Astrocyte of the hippocampus (primary cell): Measurements from ENCODE around the gene KCNAB3.
A peak's percentile ranks its signal among the peaks of the same experiment; 100 is the strongest.
"Not testable (repeated sequence)": the region's sequence is repeated elsewhere in the genome, so short reads cannot be mapped to it uniquely, and the experiment has no call there.

ENCODE experiments used
- DNase-seq: peaks from one replicate; pipeline ENCODE4 v3.0.0; 2011; ENCODE audit warnings: low read depth, low spot score

KCNAB3 gene

GRCh38 chr17:7929158-7930023, at the start of gene KCNAB3:
TSS of gene KCNAB3 (minus strand) at chr17:7929856. CDS start at chr17:7929435, 421 bp downstream.
- DNase-seq: peak; percentile 91

DNA sequence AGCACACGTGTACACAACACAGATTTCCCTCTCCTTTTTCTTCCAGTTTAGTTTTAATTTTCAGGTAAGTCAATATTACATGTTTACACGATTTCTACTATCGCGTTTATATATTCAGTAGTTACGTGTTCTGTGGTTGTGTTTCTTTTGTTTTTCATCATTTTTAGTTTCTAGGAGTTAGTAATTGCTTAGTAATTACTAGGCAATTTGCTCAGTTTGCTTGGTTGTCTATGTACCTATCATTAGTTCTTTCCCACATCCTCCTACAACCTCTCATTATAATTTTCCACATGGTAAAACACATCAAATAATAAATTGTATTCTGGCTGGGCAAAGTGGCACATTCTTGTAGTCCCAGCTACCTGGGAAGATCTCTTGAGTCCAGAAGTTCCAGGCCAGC, 48.1 kb upstream of the KCNAB3 start:
- no peak for DNase-seq

- no peak for DNase-seq
Measured at GRCh38 chr17:7977039-7977438, 47.4 kb upstream of the KCNAB3 start.

DNA sequence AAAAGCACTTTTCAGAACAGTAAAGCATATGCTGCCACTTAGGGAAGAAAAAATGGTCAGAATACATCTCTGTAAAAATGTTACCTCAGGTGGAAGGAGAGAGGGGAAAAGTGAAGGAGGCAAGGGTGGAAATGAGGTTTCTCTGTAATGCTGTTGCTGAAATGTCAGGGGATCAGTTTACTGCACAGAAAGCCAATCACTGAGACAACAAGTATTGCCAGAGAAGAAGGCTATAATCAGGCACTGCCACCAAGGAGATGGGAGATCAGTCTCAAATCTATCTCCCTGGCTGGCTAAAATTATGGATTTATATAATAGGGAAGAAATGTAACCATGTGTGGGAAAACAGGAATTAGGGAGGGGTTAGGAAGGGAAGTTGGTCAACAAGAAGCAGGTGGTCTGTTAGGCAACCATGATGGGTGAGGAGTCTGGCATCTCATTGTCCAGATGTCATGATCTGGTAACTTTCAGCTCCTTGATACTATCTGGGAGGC, 45.0 kb upstream of the KCNAB3 start:
- DNase-seq: no peak

GRCh38 chr17:7972131-7972785, 42.6 kb upstream of the KCNAB3 start:
- no peak for DNase-seq

DNA sequence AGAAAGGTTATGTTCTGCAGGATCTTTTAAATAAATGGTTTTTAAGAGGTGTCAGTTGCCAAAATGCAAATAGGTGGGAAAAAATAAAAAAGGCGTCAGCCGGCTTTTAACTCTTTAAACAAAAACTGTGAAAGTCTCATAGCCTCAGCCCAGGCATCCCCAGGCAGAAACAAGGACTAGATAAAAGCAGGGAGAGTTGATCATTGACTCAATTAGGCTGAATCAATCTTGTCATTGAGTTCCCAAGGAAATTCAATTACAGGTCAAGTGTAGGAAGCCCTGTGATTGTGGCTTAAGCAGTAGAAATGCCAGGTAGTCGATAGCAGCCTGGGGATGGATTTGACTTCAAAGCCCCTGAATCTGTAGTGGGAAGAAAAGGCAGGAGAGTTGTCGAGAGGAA, 42.0 kb upstream of the KCNAB3 start:
- no peak for DNase-seq

GRCh38 chr17:7969433-7969832, 39.8 kb upstream of the KCNAB3 start:
- no peak for DNase-seq

- no peak for DNase-seq
Measured at GRCh38 chr17:7967751-7968150, 38.1 kb upstream of the KCNAB3 start.

DNA sequence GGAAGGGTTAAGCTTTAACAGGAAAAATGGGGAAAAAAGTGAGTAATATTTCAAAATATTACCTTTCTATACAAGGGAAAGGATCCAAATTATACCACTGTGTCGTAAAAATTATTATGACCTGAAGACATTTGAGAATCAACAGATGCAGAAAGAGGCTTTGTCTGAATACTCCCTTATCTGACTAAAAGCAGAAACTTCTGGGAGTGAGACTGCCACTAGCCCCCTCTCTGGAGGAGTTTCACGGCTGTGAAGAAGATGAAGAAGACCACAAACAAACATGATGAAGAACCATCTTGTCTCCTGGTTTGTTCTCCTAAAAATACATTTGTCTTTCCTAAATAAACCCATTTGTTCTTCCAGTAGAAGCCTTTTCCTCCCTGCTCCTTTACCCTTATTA, 31.8 kb upstream of the KCNAB3 start:
- no peak for DNase-seq

- no peak for DNase-seq
Measured at GRCh38 chr17:7959503-7960253, 30.0 kb upstream of the KCNAB3 start.

DNA sequence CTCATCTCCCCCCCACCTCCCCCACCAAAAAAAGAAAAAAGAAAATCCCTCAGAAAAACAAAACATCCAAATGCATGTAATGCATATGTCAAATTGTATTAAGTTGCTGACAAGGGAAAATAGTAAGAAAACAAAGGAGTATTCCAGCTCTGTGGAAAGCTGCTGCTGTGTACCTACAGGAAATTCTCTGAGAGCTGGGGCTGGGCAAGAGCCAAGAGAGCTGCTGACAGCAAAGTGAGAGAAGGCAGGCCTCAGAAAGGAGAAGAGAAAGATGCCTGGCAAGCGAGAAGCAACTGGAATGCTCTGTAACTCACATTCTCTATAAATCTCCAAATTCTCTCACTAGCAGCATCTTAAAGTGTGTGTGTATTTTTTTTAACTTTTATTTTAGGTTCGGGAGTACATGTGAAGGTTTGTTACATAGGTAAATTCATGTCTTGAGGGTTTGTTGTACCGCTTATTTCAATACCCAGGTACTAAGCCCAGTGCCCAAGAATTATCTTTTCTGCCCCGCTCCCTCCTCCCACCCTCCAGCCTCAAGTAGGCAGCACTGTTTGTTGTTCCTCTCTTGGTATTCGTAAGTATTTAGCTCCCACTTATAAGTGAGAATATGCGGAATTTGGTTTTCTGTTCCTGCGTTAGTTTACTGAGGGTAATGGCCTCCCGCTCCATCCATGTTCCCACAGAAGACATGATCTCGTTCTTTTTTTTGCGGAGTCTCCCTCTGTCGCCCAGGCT, 26.7 kb upstream of the KCNAB3 start:
- peak; percentile 15 for DNase-seq

DNA sequence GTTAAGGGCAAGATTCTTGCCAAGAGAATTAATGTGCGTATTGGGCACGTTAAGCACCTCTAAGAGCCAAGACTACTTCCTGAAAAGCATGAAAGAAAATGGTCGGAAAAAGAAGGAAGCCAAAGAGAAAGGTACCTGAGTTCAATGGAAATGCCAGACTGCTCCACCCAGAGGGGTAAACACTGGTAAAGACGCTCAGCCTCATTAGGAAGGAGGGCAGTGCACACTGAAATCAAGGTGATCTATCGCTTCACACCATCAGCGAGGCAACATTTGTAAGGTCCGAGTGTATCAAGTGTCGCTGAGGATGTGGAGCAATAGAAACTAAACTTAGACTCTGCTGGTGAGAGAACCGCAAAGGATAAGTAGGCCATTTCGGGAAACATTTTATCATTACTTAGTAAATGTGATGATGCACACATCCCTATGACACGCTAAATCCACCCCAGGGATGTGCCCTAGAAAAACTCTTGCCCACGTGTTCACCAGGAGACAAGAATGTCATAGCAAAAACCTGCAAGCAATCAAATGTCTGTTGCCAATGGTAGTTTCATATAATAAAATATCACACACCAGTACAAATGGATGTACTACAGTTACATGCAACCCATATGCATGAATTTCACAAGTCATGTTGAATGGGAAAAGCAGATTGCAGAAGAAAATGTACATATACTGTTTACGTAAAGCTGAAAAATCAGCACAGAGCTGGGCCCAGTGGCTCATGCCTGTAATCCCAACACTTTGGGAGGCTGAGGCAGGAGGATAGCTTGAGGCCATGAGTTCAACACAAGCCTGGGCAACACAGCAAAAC, 26.0 kb upstream of the KCNAB3 start:
- DNase-seq: no peak

- DNase-seq: not testable (repeated sequence)
Measured at GRCh38 chr17:7953266-7953665, 23.6 kb upstream of the KCNAB3 start.

DNA sequence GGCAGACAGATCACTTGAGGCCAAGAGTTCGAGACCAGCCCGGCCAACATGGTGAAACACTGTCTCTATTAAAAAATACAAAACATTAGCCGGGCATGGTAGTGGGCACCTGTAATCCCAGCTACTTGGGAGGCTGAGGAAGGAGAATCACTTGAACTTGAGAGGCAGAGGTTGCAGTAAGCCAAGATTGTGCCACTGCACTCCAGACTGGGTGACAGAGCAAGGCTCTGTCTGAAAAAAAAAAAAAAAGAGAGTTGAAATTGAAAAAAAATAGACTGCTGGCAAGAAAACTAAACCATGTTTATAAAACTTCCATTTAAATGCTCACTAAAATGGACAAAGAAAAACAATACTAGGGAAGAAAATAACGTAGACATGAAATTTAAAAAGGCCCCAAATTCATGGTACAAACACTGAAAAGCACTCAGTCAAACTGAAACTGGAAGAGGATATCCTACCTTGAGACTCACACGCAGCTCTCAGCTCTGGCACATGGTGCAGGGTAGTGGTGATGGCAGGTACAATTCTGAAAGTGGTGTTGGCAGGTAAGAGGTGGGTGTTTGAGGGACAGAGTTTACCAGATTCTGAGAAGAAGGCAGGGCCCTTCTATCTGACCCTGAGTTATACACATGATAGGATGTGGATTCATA, 21.6 kb upstream of the KCNAB3 start:
- DNase-seq: no peak

- no peak for DNase-seq
Measured at GRCh38 chr17:7950578-7950977, 20.9 kb upstream of the KCNAB3 start.

DNA sequence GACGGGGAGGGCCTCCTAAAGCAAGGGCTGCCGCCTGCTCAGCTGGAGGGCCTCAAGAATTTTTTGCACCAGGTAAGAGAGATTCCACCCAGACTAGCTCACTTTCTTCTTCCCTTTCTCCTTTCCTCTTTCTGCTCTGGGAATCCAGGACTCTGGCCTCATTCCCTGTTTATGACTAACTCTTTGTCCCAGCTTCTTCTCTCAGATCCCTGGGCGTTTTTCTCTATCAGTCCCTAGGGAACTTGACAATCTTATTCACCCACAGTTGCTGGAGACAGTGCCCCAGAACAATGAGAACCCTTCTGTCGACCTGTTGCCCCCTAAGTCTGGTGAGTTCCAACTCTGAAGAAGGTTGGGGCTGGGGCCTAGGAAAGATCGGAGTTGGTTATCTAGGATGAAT, 18.0 kb upstream of the KCNAB3 start:
- DNase-seq: no peak

- DNase-seq: no peak
Measured at GRCh38 chr17:7946441-7946840, 16.8 kb upstream of the KCNAB3 start.

DNA sequence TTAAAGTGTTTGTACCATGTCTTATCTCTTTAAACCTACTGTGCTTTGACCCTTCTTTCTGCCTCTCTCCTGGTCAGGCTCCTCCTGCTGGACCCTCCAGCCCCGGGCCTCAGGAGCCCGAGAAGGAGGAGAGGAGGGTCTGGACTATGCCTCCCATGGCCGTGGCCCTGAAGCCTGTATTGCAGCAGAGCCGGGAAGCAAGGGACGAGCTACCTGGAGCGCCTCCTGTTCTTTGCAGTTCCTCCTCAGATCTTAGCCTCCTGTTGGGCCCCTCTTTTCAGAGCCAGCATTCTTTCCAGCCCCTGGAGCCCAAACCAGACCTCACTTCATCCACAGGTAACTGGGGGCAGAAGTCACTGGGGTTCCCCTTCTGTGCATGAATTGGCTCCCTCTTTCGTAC, 16.0 kb upstream of the KCNAB3 start:
- no peak for DNase-seq

DNA sequence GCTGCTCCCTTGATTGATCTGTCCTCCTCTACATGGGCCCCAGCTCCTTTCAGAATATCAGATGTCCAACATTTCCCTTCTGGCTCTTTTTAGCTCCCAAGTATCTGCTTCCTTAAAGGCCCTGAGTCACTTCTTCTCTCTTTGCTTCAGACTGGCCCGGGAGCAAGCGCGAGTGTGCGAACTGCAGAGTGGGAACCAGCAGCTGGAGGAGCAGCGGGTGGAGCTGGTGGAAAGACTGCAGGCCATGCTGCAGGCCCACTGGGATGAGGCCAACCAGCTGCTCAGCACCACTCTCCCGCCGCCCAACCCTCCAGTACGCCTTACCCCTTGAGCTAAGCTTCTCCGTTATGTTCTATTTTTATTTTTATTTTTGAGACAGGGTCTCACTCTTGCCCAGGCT, 14.7 kb upstream of the KCNAB3 start:
- DNase-seq: no peak

- no peak for DNase-seq
Measured at GRCh38 chr17:7943291-7943690, 13.6 kb upstream of the KCNAB3 start.
